T-helper 1 cell (primary cell): ENCODE results near the gene AFTPH.
"Not testable (repeated sequence)": the region's sequence is repeated elsewhere in the genome, so short reads cannot be mapped to it uniquely, and the experiment has no call there.

Source experiments
- DNase-seq, 5 donors: peaks; one replicate each; pipeline ENCODE4 v3.0.0-alpha.2; 2012 to 2020

AFTPH gene

GRCh38 chr2:64498438-64498837, 25.7 kb upstream of the AFTPH start:
- DNase-seq, result no peak

- no peak for DNase-seq
These were observed 23.6 kb upstream of the AFTPH start for GRCh38 chr2:64500549-64500948.

- DNase-seq, result no peak
These were observed 22.2 kb upstream of the AFTPH start for GRCh38 chr2:64501946-64502345.

- no peak for DNase-seq
These were observed 21.3 kb upstream of the AFTPH start for GRCh38 chr2:64502860-64503259.

GRCh38 chr2:64504774-64505720, 19.1 kb upstream of the AFTPH start:
- DNase-seq, result no peak

GRCh38 chr2:64506686-64507085, 17.4 kb upstream of the AFTPH start:
- DNase-seq, result no peak

GRCh38 chr2:64514008-64514407, 10.1 kb upstream of the AFTPH start:
- no peak for DNase-seq

- no peak for DNase-seq
These were observed 9.0 kb upstream of the AFTPH start for GRCh38 chr2:64515086-64515485.

- DNase-seq, result no peak
These were observed 7.2 kb upstream of the AFTPH start for GRCh38 chr2:64516651-64517510.

GRCh38 chr2:64517511-64517884, 6.6 kb upstream of the AFTPH start:
- DNase-seq, result no peak

GRCh38 chr2:64522843-64523428, 1.2 kb upstream of the AFTPH start:
- peak; percentile 26 to 87 (median 64) for DNase-seq

GRCh38 chr2:64524604-64525316, 632 bp downstream of the AFTPH start:
- peak in 2 of 5 donors; percentile 26 to 36 for DNase-seq

GRCh38 chr2:64525317-64525613, 1.1 kb downstream of the AFTPH start:
- DNase-seq, result peak in 2 of 5 donors; percentile 12 to 54

GRCh38 chr2:64526034-64526433, 1.9 kb downstream of the AFTPH start:
- DNase-seq, result no peak

- DNase-seq, result not testable (repeated sequence)
These were observed 6.8 kb downstream of the AFTPH start for GRCh38 chr2:64530946-64531345.

GRCh38 chr2:64532030-64532429, 7.9 kb downstream of the AFTPH start:
- no peak for DNase-seq

- peak in 1 of 5 donors; percentile 28 for DNase-seq
These were observed 9.8 kb downstream of the AFTPH start for GRCh38 chr2:64533882-64534281.

- peak in 1 of 5 donors; percentile 43 for DNase-seq
These were observed 10.2 kb downstream of the AFTPH start for GRCh38 chr2:64534363-64534762.

- DNase-seq, result no peak
These were observed 10.9 kb downstream of the AFTPH start for GRCh38 chr2:64535024-64535423.

- no peak for DNase-seq
These were observed 13.9 kb downstream of the AFTPH start for GRCh38 chr2:64537991-64538390.

- DNase-seq, result no peak
These were observed 14.8 kb downstream of the AFTPH start for GRCh38 chr2:64538764-64539433.

GRCh38 chr2:64540615-64541014, 16.5 kb downstream of the AFTPH start:
- DNase-seq, result no peak
